GM13977 (cell line): Measurements from ENCODE around the gene OTOP3.
"Not testable (repeated sequence)": the region's sequence is repeated elsewhere in the genome, so short reads cannot be mapped to it uniquely, and the experiment has no call there.

ENCODE experiments used
- DNase-seq: peaks from one replicate; pipeline ENCODE4 v3.0.0; 2012; ENCODE audit warnings: low spot score
- CTCF ChIP-seq: IDR thresholded peaks from 2 replicates; pipeline ENCODE4 v1.5.1; 2012; ENCODE audit warnings: mild to moderate bottlenecking, control low read depth; ENCODE audit not compliant: insufficient read depth; ENCODE audit errors: extremely low read depth, missing control alignments
- in situ Hi-C: fragments of 300-500 bp; cut with MboI; formaldehyde crosslinking; loops from one replicate; pipeline ENCODE4 v1.12.0; 2022; ENCODE audit warnings: low sequenced_read_pairs, low pct_unique_long_range_greater_than_20kb, mixed read lengths, inconsistent platforms; ENCODE audit not compliant: unreplicated experiment

OTOP3 gene

GRCh38 chr17:74977802-74978201 lies 42.1 kb downstream of the OTOP3 start:
- TF ChIP-seq CTCF, result no peak
- DNase-seq, result no peak
- in situ Hi-C loops, result no loop called here

- DNase-seq, result no peak
- TF ChIP-seq CTCF, result no peak
- in situ Hi-C loops, result no loop called here
Measured at GRCh38 chr17:74978240-74978639, 42.5 kb downstream of the OTOP3 start.

- no peak for DNase-seq
- TF ChIP-seq CTCF, result no peak
- in situ Hi-C loops, result no loop called here
Measured at GRCh38 chr17:74979408-74980146, 43.9 kb downstream of the OTOP3 start.

GRCh38 chr17:74981318-74981978 lies 45.8 kb downstream of the OTOP3 start:
- TF ChIP-seq CTCF, result no peak
- DNase-seq, result no peak
- in situ Hi-C loops, result no loop called here

GRCh38 chr17:74981979-74982662 lies 46.4 kb downstream of the OTOP3 start:
- DNase-seq, result peak; percentile 86
- TF ChIP-seq CTCF, result no peak
- in situ Hi-C loops, result no loop called here

- DNase-seq, in situ Hi-C loops: not testable (repeated sequence)
Measured at GRCh38 chr17:74982663-74983313, 47.1 kb downstream of the OTOP3 start.
